Calu3 (cell line): Measurements from ENCODE around the gene COX4I2. TPM values are rescaled to one million over a fixed set of nuclear protein-coding genes. Genes with fewer than 3 reads are reported as not detected.

Experiments
- BruUV-seq: library from RNA; stranded (reverse); fragments of 400-500 nt; replicated peaks from 2 replicates; lab custom pipeline; 2021; lab: Mats Ljungman, UMichigan
- CTCF ChIA-PET: fragments of 300-600 bp; sonication (Branson Sonifier 250); formaldehyde crosslinking; loops from one replicate; lab custom pipeline; 2022; ENCODE audit warnings: antibody characterized with exemption; lab: Charles Lee
- DNase-seq: peaks from one replicate; pipeline ENCODE4 v3.0.0; 2022
- H3K27ac Mint-ChIP-seq: one replicate; pipeline ENCODE4 v1.8.0; 2022; ENCODE audit warnings: mixed read lengths; ENCODE audit not compliant: unreplicated experiment
- H3K27me3 Mint-ChIP-seq: one replicate; pipeline ENCODE4 v1.8.0; 2022; ENCODE audit warnings: mixed read lengths; ENCODE audit not compliant: unreplicated experiment
- H3K36me3 Mint-ChIP-seq: one replicate; pipeline ENCODE4 v1.8.0; 2022; ENCODE audit warnings: mild to moderate bottlenecking, moderate library complexity, mixed read lengths; ENCODE audit not compliant: insufficient read depth, unreplicated experiment
- H3K4me1 Mint-ChIP-seq: one replicate; pipeline ENCODE4 v1.8.0; 2022; ENCODE audit warnings: mild to moderate bottlenecking, low read depth, mixed read lengths; ENCODE audit not compliant: unreplicated experiment
- H3K4me3 Mint-ChIP-seq: one replicate; pipeline ENCODE4 v1.8.0; 2022; ENCODE audit warnings: mild to moderate bottlenecking, low read depth, moderate library complexity, mixed read lengths; ENCODE audit not compliant: unreplicated experiment
- H3K9me3 Mint-ChIP-seq: one replicate; pipeline ENCODE4 v1.8.0; 2022; ENCODE audit warnings: low read depth, mixed read lengths; ENCODE audit not compliant: unreplicated experiment
- CTCF ChIP-seq: fragments of 200-600 bp; IDR thresholded peaks from one replicate; pipeline ENCODE4 v1.8.0; 2022; ENCODE audit warnings: antibody characterized with exemption; ENCODE audit not compliant: unreplicated experiment
- intact Hi-C: fragments of 100-400 bp; cut with micrococcal nuclease; formaldehyde crosslinking; loops from one replicate; pipeline ENCODE4 v1.10.0; 2022; ENCODE audit not compliant: unreplicated experiment
- microRNA-seq: library from miRNA; unstranded; fragments of <30 nt; microRNA quantifications from one replicate; pipeline ENCODE4 v1.2.0, GENCODE V29; 2022
- total RNA-seq: library from RNA; stranded (reverse); gene quantifications from 2 replicates; pipeline ENCODE4 v1.2.3, GENCODE V29; 2022

Gene COX4I2
- total RNA-seq, 1 experiment from 2014 or later: not detected

- Mint-ChIP-seq H3K9me3 (no peaks in the 10 kb centered on the region), H3K4me3 (no peak overlapping the region), H3K27me3 (no peaks in the 10 kb centered on the region), H3K27ac (peak overlapping the region; percentile 72), H3K36me3 (peaks cover 99% of the 10 kb centered on the region), H3K4me1 (peaks cover 77% of the 10 kb centered on the region)
- no peak for TF ChIP-seq CTCF
- BruUV-seq: no TSS peak
- CTCF ChIA-PET: interaction anchor here (1.0 to 2.8 kb wide), 3 partner anchors 16 to 33 kb away, joined by 3 to 21 read pairs (median 8); partner anchors contain the start of gene BCL2L1
- no peak for DNase-seq
- intact Hi-C loops: no loop called here
These were observed 52.5 kb downstream of the COX4I2 start for GRCh38 chr20:31690124-31690666.

- peaks cover 78% of the 10 kb centered on the region for H3K4me1 Mint-ChIP-seq
- no peaks in the 10 kb centered on the region for H3K27me3 Mint-ChIP-seq
These were observed 54.0 kb downstream of the COX4I2 start for GRCh38 chr20:31691646-31692275.

GRCh38 chr20:31693402-31693801, 55.7 kb downstream of the COX4I2 start:
- H3K27ac Mint-ChIP-seq: peak overlapping the region; percentile 88
- TF ChIP-seq CTCF: no peak
- peaks cover 77% of the 10 kb centered on the region for H3K4me1 Mint-ChIP-seq
- H3K4me3 Mint-ChIP-seq: no peak overlapping the region
- H3K9me3 Mint-ChIP-seq: no peaks in the 10 kb centered on the region
- no peaks in the 10 kb centered on the region for H3K27me3 Mint-ChIP-seq
- intact Hi-C loops: no loop called here
- peaks cover 99% of the 10 kb centered on the region for H3K36me3 Mint-ChIP-seq
- DNase-seq: no peak
- BruUV-seq: no TSS peak
- CTCF ChIA-PET: interaction anchor here (0.7 to 2.6 kb wide), 3 partner anchors 30 to 132 kb away, joined by 3 to 11 read pairs (median 3); partner anchors contain the start of gene BCL2L1

More at GRCh38 chr20:31691646-31692275, 54.0 kb downstream of the COX4I2 start:
- intact Hi-C loops: no loop called here
- Mint-ChIP-seq H3K9me3 (no peaks in the 10 kb centered on the region), H3K36me3 (peaks cover 99% of the 10 kb centered on the region), H3K4me3 (peak overlapping the region; percentile 48), H3K27ac (peak overlapping the region; percentile 82)
- no peak for DNase-seq
- CTCF ChIA-PET: interaction anchor here (0.7 to 2.8 kb wide), 7 partner anchors 13 to 31 kb away, joined by 3 to 21 read pairs (median 5); partner anchors contain the start of gene BCL2L1
- TF ChIP-seq CTCF: no peak
- BruUV-seq: no TSS peak

GRCh38 chr20:31693987-31694661, 56.4 kb downstream of the COX4I2 start:
- no peak for TF ChIP-seq CTCF
- no peaks in the 10 kb centered on the region for H3K9me3 Mint-ChIP-seq
- peak overlapping the region; percentile 88 for H3K27ac Mint-ChIP-seq
- no peaks in the 10 kb centered on the region for H3K27me3 Mint-ChIP-seq
- CTCF ChIA-PET: interaction anchor here (0.8 to 3.0 kb wide), 3 partner anchors 11 to 32 kb away, joined by 3 to 22 read pairs (median 11); partner anchors contain the start of gene BCL2L1
- H3K4me1 Mint-ChIP-seq: peaks cover 77% of the 10 kb centered on the region
- no peak for DNase-seq
- H3K4me3 Mint-ChIP-seq: peak overlapping the region; percentile 24
- H3K36me3 Mint-ChIP-seq: peaks cover 99% of the 10 kb centered on the region
- intact Hi-C loops: no loop called here
- BruUV-seq: no TSS peak

Small RNA genes lying within 50 kb of the gene (microRNA-seq; reads per million reads assigned to microRNA genes)
- 3.2 reads per million for gene MIR3193

Other genes with a start within 250 kb of the COX4I2 start
- not detected in 2 replicates for gene DEFB119, start 247.3 kb upstream of the COX4I2 start, total RNA-seq
- not detected in 2 replicates for gene DEFB121, start 231.7 kb upstream of the COX4I2 start, total RNA-seq
- gene DEFB123, start 197.3 kb upstream of the COX4I2 start, total RNA-seq: not detected in 2 replicates
- gene DEFB124, start 162.8 kb upstream of the COX4I2 start, total RNA-seq: not detected in 2 replicates
- not detected in 2 replicates for gene REM1, start 162.6 kb upstream of the COX4I2 start, total RNA-seq
- 342 and 378 TPM in 2 replicates for gene HM13, start 123.5 kb upstream of the COX4I2 start, total RNA-seq
- 347 and 431 TPM in 2 replicates for gene ID1, start 32.6 kb upstream of the COX4I2 start, total RNA-seq
- 290 and 321 TPM in 2 replicates for gene BCL2L1, start 85.0 kb downstream of the COX4I2 start, total RNA-seq
- gene TPX2, start 101.4 kb downstream of the COX4I2 start, total RNA-seq: 157 and 179 TPM in 2 replicates
- gene MYLK2, start 181.4 kb downstream of the COX4I2 start, total RNA-seq: 1.3 and 1.5 TPM in 2 replicates
- not detected in 2 replicates for gene FOXS1, start 207.7 kb downstream of the COX4I2 start, total RNA-seq
- 0.47 TPM in 1 of 2 replicates, not detected in the other for gene DUSP15, start 232.6 kb downstream of the COX4I2 start, total RNA-seq
- not detected in 2 replicates for gene TTLL9, start 232.7 kb downstream of the COX4I2 start, total RNA-seq